ENCODE measurements around the gene ICAM4. TPM values are rescaled to one million over a fixed set of nuclear protein-coding genes. Genes with fewer than 3 reads are reported as not detected.

Gene ICAM4
- 0.09 TPM in 1 of 5 replicates, not detected in the others for total RNA-seq (2022; extraction: Qiagen RNA extraction; ENCODE audit: low read depth)

GRCh38 chr19:10286803-10287737, at the start of gene ICAM4:
TSS of gene ICAM4 (plus strand) at chr19:10286955. CDS start at chr19:10287013, 58 bp downstream.

GRCh38 chr19:10251792-10252694, 34.7 kb upstream of the ICAM4 start, which contains the start of gene MRPL4:
TSS of gene MRPL4 (plus strand) at chr19:10252214. CDS start at chr19:10252254, 40 bp downstream.

GRCh38 chr19:10270616-10271394, 15.9 kb upstream of the ICAM4 start, which contains the start of gene ICAM1:
TSS of gene ICAM1 (plus strand) at chr19:10271120. CDS start at chr19:10271160, 40 bp downstream.

GRCh38 chr19:10289836-10290356, 3.1 kb downstream of the ICAM4 start, which contains the start of gene ICAM5:
TSS of gene ICAM5 (plus strand) at chr19:10289952. CDS start at chr19:10290044, 92 bp downstream.

GRCh38 chr19:10309423-10309822, 22.7 kb downstream of the ICAM4 start, which contains the start of gene ZGLP1:
TSS of gene ZGLP1 (minus strand) at chr19:10309815.

GRCh38 chr19:10315335-10316214, 28.8 kb downstream of the ICAM4 start, which contains the start of gene FDX2:
TSS of gene FDX2 (minus strand) at chr19:10316015. CDS start at chr19:10315996, 19 bp downstream.

GRCh38 chr19:10332965-10333757, 46.4 kb downstream of the ICAM4 start, which contains the start of gene RAVER1:
TSS of gene RAVER1 (minus strand) at chr19:10333529. CDS start at chr19:10333507, 22 bp downstream.

Other genes starting within 250 kb of the ICAM4 start
- 6.4 to 8.6 TPM (median 7.5 TPM) in 5 replicates for gene SHFL, start 200.6 kb upstream of the ICAM4 start, total RNA-seq (2022; extraction: Qiagen RNA extraction; ENCODE audit: low read depth)
- 0.06 to 0.23 TPM (median 0.09 TPM) in 3 of 5 replicates, not detected in the others for gene ANGPTL6, start 184.3 kb upstream of the ICAM4 start, total RNA-seq (2022; extraction: Qiagen RNA extraction; ENCODE audit: low read depth)
- 42.9 to 59.9 TPM (median 49.7 TPM) in 5 replicates for gene PPAN, start 180.6 kb upstream of the ICAM4 start, total RNA-seq (2022; extraction: Qiagen RNA extraction; ENCODE audit: low read depth)
- gene P2RY11, start 175.3 kb upstream of the ICAM4 start, total RNA-seq (2022; extraction: Qiagen RNA extraction; ENCODE audit: low read depth): 5.2 to 10.9 TPM (median 7.6 TPM) in 5 replicates
- 151 to 181 TPM (median 159 TPM) in 5 replicates for gene EIF3G, start 167.1 kb upstream of the ICAM4 start, total RNA-seq (2022; extraction: Qiagen RNA extraction; ENCODE audit: low read depth)
- 52.7 to 62.9 TPM (median 60.8 TPM) in 5 replicates for gene DNMT1, start 92.0 kb upstream of the ICAM4 start, total RNA-seq (2022; extraction: Qiagen RNA extraction; ENCODE audit: low read depth)
- 0.73 to 1.1 TPM (median 0.81 TPM) in 5 replicates for gene S1PR2, start 55.6 kb upstream of the ICAM4 start, total RNA-seq (2022; extraction: Qiagen RNA extraction; ENCODE audit: low read depth)
- gene MRPL4, start 34.7 kb upstream of the ICAM4 start, total RNA-seq (2022; extraction: Qiagen RNA extraction; ENCODE audit: low read depth): 58.5 to 83.8 TPM (median 72.0 TPM) in 5 replicates
- gene ICAM1, start 15.8 kb upstream of the ICAM4 start, total RNA-seq (2022; extraction: Qiagen RNA extraction; ENCODE audit: low read depth): 3.4 to 5.5 TPM (median 4.2 TPM) in 5 replicates
- gene ICAM5, start 3.0 kb downstream of the ICAM4 start, total RNA-seq (2022; extraction: Qiagen RNA extraction; ENCODE audit: low read depth): 0.34 to 1.1 TPM (median 0.61 TPM) in 5 replicates
- gene ZGLP1, start 22.9 kb downstream of the ICAM4 start, total RNA-seq (2022; extraction: Qiagen RNA extraction; ENCODE audit: low read depth): 1.1 to 2.2 TPM (median 1.9 TPM) in 5 replicates
- 22.7 to 31.5 TPM (median 31.3 TPM) in 5 replicates for gene FDX2, start 29.1 kb downstream of the ICAM4 start, total RNA-seq (2022; extraction: Qiagen RNA extraction; ENCODE audit: low read depth)
- 20.8 to 29.6 TPM (median 28.0 TPM) in 5 replicates for gene RAVER1, start 46.6 kb downstream of the ICAM4 start, total RNA-seq (2022; extraction: Qiagen RNA extraction; ENCODE audit: low read depth)
- 6.4 to 10.8 TPM (median 8.0 TPM) in 5 replicates for gene ICAM3, start 52.7 kb downstream of the ICAM4 start, total RNA-seq (2022; extraction: Qiagen RNA extraction; ENCODE audit: low read depth)
- gene TYK2, start 93.6 kb downstream of the ICAM4 start, total RNA-seq (2022; extraction: Qiagen RNA extraction; ENCODE audit: low read depth): 30.3 to 45.0 TPM (median 41.7 TPM) in 5 replicates
- gene CDC37, start 116.6 kb downstream of the ICAM4 start, total RNA-seq (2022; extraction: Qiagen RNA extraction; ENCODE audit: low read depth): 166 to 192 TPM (median 181 TPM) in 5 replicates
- 3.7 to 5.1 TPM (median 4.4 TPM) in 5 replicates for gene PDE4A, start 133.6 kb downstream of the ICAM4 start, total RNA-seq (2022; extraction: Qiagen RNA extraction; ENCODE audit: low read depth)
- 46.6 to 65.5 TPM (median 53.7 TPM) in 5 replicates for gene KEAP1, start 216.4 kb downstream of the ICAM4 start, total RNA-seq (2022; extraction: Qiagen RNA extraction; ENCODE audit: low read depth)
- 1.2 to 2.2 TPM (median 1.9 TPM) in 5 replicates for gene S1PR5, start 230.5 kb downstream of the ICAM4 start, total RNA-seq (2022; extraction: Qiagen RNA extraction; ENCODE audit: low read depth)